Lower leg skin (tissue), 3 donors: ENCODE data around the gene TPH2.

Source experiments
- POLR2A ChIP-seq, 2 donors: fragments of 450-650 bp; IDR thresholded peaks; one replicate each; pipeline ENCODE4 v1.6.1; 2016 to 2017; ENCODE audit warnings: antibody characterized with exemption in 2 of 2, mild to moderate bottlenecking in 1 of 2, moderate library complexity in 1 of 2
- TF ChIP-seq, protein P1 (sequence below), 3 donors: fragments of 450-650 bp; IDR thresholded peaks; one replicate each; pipeline ENCODE4 v1.5.1; 2016; ENCODE audit warnings: antibody characterized with exemption in 3 of 3, mild to moderate bottlenecking in 3 of 3, moderate library complexity in 2 of 3

DNA sequence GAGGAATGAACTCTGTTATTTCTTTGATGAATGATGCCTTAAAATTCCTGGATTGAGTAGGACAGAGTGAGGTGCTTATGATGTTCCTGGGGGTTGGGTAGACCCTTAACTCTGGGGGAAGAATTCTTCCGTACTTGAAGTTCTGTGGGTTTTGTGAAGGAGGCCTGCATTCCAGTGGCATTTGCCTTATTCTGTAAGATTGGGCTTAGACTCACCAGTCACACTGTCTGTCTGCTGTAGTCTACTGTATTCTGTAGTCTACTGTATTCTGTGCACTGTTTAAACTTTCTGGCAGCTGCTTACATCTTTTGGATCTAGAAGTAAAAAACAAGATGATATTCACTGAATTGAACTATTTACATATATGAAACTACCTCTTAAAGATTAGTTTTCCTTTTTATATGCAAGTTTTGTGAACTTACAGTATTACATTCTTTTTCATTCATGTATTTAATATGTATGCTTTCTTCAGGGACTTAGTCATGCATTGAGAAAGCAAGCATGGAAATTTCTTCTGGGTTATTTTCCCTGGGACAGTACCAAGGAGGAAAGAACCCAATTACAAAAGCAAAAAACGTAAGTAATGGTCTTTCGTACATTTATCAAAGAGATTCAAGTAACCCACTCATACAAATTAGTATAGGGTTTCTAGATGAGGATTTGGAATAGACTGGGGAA, 42.3 kb upstream of the TPH2 start:
- TF ChIP-seq, protein P1, sequence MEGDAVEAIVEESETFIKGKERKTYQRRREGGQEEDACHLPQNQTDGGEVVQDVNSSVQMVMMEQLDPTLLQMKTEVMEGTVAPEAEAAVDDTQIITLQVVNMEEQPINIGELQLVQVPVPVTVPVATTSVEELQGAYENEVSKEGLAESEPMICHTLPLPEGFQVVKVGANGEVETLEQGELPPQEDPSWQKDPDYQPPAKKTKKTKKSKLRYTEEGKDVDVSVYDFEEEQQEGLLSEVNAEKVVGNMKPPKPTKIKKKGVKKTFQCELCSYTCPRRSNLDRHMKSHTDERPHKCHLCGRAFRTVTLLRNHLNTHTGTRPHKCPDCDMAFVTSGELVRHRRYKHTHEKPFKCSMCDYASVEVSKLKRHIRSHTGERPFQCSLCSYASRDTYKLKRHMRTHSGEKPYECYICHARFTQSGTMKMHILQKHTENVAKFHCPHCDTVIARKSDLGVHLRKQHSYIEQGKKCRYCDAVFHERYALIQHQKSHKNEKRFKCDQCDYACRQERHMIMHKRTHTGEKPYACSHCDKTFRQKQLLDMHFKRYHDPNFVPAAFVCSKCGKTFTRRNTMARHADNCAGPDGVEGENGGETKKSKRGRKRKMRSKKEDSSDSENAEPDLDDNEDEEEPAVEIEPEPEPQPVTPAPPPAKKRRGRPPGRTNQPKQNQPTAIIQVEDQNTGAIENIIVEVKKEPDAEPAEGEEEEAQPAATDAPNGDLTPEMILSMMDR (IDR thresholded peaks at IDR 0.05): no peak
- no peak for TF ChIP-seq POLR2A (IDR thresholded peaks at IDR 0.05)
